Lower leg skin (tissue), 4 donors: Measurements from ENCODE around the gene SYP. TPM values are rescaled to one million over a fixed set of nuclear protein-coding genes. Genes with fewer than 3 reads are reported as not detected.

Source experiments
- DNase-seq, 2 donors: peaks; one replicate each; pipeline ENCODE4 v3.0.0-alpha.2; 2019; ENCODE audit warnings: low spot score in 2 of 2
- H3K4me3 ChIP-seq: fragments of 200-600 bp; sonication (generic); 2 replicates; pipeline ENCODE4 v1.5.1; 2017; ENCODE audit warnings: mild to moderate bottlenecking, low read depth; ENCODE audit not compliant: poor library complexity, severe bottlenecking
- POLR2A ChIP-seq, 2 donors: fragments of 450-650 bp; IDR thresholded peaks; one replicate each; pipeline ENCODE4 v1.6.1; 2016 to 2017; ENCODE audit warnings: antibody characterized with exemption in 2 of 2, mild to moderate bottlenecking in 1 of 2, moderate library complexity in 1 of 2
- WGBS, 2 donors: methylation state at CpG; one replicate each; pipeline ENCODE4 v1.1.5; 2018; 5-methylcytosine and 5-hydroxymethylcytosine counted together
- intact Hi-C: fragments of 100-400 bp; cut with DNase I; formaldehyde crosslinking; loops from one replicate; pipeline ENCODE4 v1.15.0; 2023; ENCODE audit warnings: low total_unique reads
- total RNA-seq, 4 donors: library from RNA; depleted of rRNA; stranded (reverse); fragments of >200 nt; gene quantifications; one replicate each; pipeline ENCODE4 v1.1.0, GENCODE V29; 2016
- TF ChIP-seq, protein P1 (sequence below), 3 donors: fragments of 450-650 bp; IDR thresholded peaks; one replicate each; pipeline ENCODE4 v1.5.1; 2016; ENCODE audit warnings: antibody characterized with exemption in 3 of 3, mild to moderate bottlenecking in 3 of 3, moderate library complexity in 2 of 3

SYP gene
- total RNA-seq, 4 donors from 2014 or later = 0.88 to 4.8 (median 1.7) TPM

DNA sequence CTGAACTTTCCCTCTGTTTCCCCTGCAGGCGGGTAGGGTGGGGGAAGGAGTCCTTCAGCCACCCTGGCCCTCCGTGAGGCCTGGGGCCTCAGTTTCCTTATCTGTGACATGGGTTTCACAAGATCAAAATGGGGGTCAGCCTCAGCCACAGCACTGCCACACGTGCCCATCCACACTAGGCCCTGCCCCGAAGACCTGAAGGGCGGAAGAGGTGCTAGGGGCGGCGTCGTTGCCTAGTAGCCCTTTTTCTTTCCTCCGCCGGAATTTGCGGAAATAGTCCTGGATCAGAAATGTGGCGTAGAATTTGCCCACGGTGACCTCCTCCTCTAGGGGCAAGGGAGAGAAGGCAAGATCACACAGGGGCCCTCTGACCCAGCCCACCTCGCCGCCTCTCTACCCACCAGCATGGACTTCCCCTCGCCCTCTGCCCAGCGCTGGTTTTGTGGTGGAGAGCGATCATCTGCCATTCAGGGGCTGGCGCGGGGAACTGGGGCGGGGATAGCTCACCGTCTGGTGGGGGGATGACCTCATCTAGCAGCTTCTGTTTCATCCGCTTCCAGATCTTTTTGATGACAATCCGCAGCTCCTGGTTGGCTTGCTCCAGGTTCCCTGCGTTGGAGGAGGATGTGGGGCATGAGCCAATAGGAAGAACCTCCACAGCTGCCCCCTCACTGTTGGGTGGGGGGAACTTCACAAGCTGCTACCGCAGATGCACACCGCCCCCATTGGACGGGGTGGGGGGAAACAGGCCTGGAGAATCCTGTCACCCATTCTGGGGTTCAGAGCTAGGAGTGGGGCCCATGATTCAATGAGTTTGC lies 9.7 kb upstream of the SYP start:
- DNase-seq = no peak
- H3K4me3 ChIP-seq = no peak overlapping the region
- intact Hi-C loops = no loop called here
- 44 to 72% methylated on average over 2 to 28 of the region's 28 CpGs for WGBS, 2 donors
- TF ChIP-seq, protein P1, sequence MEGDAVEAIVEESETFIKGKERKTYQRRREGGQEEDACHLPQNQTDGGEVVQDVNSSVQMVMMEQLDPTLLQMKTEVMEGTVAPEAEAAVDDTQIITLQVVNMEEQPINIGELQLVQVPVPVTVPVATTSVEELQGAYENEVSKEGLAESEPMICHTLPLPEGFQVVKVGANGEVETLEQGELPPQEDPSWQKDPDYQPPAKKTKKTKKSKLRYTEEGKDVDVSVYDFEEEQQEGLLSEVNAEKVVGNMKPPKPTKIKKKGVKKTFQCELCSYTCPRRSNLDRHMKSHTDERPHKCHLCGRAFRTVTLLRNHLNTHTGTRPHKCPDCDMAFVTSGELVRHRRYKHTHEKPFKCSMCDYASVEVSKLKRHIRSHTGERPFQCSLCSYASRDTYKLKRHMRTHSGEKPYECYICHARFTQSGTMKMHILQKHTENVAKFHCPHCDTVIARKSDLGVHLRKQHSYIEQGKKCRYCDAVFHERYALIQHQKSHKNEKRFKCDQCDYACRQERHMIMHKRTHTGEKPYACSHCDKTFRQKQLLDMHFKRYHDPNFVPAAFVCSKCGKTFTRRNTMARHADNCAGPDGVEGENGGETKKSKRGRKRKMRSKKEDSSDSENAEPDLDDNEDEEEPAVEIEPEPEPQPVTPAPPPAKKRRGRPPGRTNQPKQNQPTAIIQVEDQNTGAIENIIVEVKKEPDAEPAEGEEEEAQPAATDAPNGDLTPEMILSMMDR (IDR thresholded peaks at IDR 0.05) = no peak
- TF ChIP-seq POLR2A (IDR thresholded peaks at IDR 0.05) = no peak

DNA sequence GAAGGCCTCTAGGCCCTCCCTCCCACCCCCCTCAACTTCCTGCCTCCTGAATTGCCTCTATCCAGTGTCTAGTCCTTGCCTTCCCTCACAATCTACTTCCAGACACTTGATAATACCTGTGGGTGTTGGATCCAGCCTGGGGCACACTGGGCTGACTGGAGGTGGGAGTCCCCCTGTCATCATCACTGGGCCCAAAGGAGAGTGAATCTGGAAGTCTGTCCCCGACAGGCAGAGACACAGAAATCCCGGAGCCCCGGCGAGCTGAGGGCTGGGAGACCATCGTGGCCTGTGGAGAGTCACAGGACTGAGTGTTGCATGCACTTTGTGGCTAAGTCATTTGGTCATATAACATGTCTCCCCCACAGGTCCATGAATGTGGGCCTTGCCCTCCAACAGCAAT lies 8.4 kb upstream of the SYP start:
- TF ChIP-seq, protein P1 (IDR thresholded peaks at IDR 0.05) = no peak
- TF ChIP-seq POLR2A (IDR thresholded peaks at IDR 0.05) = no peak
- WGBS, 2 donors = 94 to 97% methylated on average over 5 of the region's 5 CpGs
- no peak for DNase-seq
- H3K4me3 ChIP-seq = no peak overlapping the region
- intact Hi-C loops = no loop called here

DNA sequence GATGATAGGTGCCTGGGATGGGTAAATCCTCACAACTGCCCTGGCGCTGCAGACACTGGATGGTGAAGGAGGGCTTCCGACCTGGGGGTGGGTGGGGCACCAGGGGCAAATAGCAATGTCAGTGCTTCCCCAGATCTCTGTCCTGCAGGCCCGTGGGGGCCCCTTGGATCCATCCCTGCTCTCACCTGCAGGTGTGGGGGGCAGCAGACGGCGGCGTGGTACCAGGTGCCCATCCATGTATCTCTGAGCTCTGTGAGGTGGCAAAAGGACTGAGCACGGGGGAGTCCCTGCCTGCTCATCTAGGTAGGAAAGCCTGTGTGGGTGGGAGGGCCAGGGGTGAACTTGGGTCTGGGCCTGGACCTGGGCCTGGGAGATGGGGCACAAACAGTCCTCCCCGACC lies 6.5 kb upstream of the SYP start:
- 84% methylated on average over 8 of the region's 8 CpGs; no CpG with 5 or more reads in 1 of the 2 donors for WGBS, 2 donors
- intact Hi-C loops = no loop called here
- no peak for DNase-seq
- TF ChIP-seq POLR2A (IDR thresholded peaks at IDR 0.05) = no peak
- TF ChIP-seq, protein P1 (IDR thresholded peaks at IDR 0.05) = no peak
- no peak overlapping the region for H3K4me3 ChIP-seq

DNA sequence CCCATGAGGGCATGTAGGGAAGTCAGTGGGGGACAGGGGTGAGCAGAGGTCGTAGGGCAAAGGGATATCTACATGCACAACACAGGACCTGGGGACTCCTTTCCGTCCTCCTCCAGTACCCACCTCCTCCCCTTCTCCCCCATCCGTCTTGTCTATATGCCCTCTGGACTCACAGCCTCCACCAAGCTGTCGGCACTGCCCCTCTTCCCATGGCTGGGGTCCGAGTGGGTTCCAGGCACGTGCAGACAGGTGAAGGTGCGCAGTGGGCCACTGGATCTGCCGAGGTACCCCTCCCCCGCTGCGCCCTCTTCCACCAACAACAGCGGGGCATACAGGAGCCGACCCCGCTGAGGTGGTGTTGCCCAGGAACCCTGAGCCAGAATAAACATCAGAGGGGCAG lies 5.5 kb upstream of the SYP start:
- intact Hi-C loops = no loop called here

DNA sequence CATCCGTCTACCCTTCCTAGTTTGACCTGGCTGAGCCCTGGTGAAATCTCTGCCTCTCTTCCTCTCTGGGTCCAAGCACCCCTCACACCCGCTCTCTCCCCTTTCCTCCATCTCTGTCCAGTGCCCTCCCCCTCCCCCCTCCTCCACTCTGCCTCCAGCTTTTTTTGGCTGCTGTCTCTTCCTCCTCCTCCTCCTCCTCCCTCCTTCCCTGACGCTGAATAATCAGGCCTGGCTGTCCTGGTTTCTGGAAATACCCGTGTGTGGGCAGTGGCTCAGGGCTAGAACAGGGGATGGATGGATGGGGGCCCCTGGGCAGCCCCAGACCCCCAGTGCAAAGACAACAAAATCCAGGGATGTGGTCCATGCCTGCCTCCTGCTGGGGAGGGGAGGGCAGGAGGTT lies 4.7 kb upstream of the SYP start:
- H3K4me3 ChIP-seq = no peak overlapping the region
- 39 to 40% methylated on average over 4 of the region's 4 CpGs for WGBS, 2 donors
- DNase-seq = no peak
- TF ChIP-seq, protein P1 (IDR thresholded peaks at IDR 0.05) = no peak
- TF ChIP-seq POLR2A (IDR thresholded peaks at IDR 0.05) = no peak
- intact Hi-C loops = no loop called here

More for the DNA sequence above, 5.5 kb upstream of the SYP start:
- DNase-seq = no peak
- TF ChIP-seq, protein P1 (IDR thresholded peaks at IDR 0.05) = no peak
- TF ChIP-seq POLR2A (IDR thresholded peaks at IDR 0.05) = no peak
- 75 to 80% methylated on average over 11 to 13 of the region's 13 CpGs for WGBS, 2 donors
- H3K4me3 ChIP-seq = no peak overlapping the region
